Germinal center (tissue), 1 donor: ENCODE measurements around the gene DOCK1.
"Not testable (repeated sequence)": the region's sequence is repeated elsewhere in the genome, so short reads cannot be mapped to it uniquely, and the experiment has no call there.

Experiments used
- DNase-seq: peaks from one replicate; pipeline ENCODE4 v3.0.0; 2012; ENCODE audit warnings: mixed read lengths, low spot score

DOCK1 gene

DNA sequence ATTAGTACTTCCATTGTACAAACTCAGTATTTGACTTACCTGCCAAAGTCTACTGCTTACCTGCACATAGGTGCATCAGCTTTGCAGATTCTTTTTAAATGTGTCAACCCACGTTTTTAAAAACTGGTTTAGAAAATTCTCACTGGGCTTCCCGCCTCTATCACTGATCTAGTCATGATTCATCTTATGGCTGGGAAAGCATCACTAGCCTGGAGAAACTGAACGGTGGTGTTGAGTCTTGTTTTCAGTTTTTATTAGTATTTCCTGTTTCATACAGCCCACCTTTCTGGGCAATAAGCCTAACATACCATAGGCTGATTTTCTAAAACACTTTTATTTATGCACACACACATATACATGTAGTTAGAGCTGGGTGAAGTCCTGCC is 19.7 kb downstream of the DOCK1 start:
- no peak for DNase-seq

DNA sequence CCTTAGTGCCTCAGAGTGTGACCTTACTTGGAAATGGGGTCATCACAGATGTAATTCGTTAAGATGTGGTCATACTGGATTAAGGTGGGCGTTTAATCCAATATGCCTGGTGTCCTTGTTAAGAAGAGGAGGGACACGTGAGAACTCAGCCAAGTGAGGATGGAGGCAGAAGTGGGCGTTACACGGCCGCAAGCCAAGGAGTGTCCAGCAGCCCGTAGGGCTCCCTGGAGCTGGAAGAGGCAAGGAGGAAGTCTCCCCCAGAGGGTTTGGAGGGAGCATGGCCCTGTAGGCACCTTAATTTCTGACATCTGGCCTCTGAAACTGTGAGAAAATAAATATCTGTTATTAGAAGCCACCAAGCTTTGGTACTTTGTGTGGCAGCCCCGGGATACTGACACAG is 21.3 kb downstream of the DOCK1 start:
- DNase-seq = no peak

DNA sequence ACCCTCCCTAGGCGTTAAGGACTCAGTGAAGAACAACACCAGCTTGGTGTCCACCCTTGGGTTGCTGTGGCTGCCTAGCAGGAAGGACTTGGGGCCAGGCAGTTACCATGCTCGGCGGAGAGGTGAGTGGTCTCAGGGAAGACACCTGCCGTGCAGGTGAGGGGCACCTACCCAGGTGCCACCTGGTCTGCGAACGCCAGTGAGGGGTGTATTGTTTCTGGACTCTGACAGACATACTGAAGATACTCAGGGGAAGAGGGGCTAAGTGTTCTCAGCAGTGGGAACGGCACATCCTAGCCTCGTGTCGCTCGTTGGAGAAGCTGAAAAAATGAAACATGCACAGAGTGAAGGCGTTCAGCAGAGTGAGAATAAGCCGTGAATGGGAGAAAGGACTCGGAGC is 22.6 kb downstream of the DOCK1 start:
- DNase-seq = no peak

GRCh38 chr10:126928274-126928673 is 23.0 kb downstream of the DOCK1 start:
- DNase-seq = no peak

DNA sequence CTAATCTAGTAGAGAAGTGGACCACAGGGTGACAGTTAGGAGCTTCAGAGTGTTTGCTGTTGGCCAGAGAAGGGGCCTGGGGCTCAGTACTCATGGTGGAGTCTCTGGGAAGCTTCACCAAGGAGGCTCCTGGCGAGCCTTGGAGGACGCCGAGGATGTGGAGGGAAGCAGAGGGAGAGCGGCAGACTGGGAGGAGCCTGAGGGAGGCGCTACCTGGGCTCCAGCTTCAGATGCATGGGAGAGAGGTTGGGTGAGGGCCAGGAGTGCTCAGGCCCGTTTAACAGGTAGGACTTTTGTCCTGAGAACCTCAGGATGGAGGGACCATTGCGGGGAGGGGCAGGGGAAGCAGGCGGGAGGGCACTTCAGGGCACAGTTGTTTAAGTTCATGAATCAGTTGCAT is 24.2 kb downstream of the DOCK1 start:
- DNase-seq = no peak

- no peak for DNase-seq
Observed at GRCh38 chr10:126930131-126930882, 25.1 kb downstream of the DOCK1 start.

- no peak for DNase-seq
Observed at GRCh38 chr10:126930883-126931503, 25.8 kb downstream of the DOCK1 start.

- no peak for DNase-seq
Observed at GRCh38 chr10:126931544-126931943, 26.3 kb downstream of the DOCK1 start.

- DNase-seq = no peak
Observed at GRCh38 chr10:126932516-126932915, 27.3 kb downstream of the DOCK1 start.

GRCh38 chr10:126933116-126933515 is 27.9 kb downstream of the DOCK1 start:
- DNase-seq = no peak

GRCh38 chr10:126935263-126935946 is 30.2 kb downstream of the DOCK1 start:
- no peak for DNase-seq

DNA sequence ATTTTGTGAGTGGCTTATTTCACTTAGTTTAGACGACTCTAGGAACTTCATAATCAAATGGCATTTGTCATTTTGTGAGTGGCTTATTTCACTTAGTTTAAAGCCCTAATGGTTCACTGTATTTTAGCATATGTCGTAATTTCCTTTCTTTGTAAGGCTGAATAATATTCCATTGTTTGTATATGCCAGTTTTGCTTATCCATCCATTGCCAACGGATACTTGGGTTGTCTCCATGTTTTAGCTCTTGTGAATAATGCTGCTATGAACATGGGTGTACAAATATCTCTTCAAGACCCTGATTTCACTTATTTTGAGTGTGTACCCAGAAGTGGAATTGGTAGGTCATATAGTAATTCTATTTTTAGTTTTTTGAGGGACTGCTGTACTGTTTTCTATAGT is 31.8 kb downstream of the DOCK1 start:
- no peak for DNase-seq

GRCh38 chr10:126938121-126938520 is 32.9 kb downstream of the DOCK1 start:
- not testable (repeated sequence) for DNase-seq

DNA sequence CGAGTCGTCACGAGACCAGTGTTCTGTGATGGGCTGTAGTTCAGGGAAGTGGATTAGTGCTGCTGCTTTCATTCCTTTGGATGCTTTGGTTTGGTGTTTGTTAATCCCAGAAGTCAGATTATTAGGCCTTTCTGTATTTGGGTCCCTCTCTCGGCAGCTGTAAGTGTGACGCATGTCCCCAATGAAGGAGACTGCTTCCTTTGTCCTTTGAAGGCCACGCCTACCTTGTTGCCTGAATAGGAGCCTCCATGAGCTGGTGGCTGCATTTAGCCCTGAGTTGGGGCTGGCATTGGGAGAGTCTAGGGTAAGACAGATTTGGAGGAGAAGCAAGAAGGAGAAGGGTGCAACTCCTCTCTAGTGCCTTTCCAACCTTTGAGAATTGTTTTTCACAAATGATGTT is 34.5 kb downstream of the DOCK1 start:
- no peak for DNase-seq

DNA sequence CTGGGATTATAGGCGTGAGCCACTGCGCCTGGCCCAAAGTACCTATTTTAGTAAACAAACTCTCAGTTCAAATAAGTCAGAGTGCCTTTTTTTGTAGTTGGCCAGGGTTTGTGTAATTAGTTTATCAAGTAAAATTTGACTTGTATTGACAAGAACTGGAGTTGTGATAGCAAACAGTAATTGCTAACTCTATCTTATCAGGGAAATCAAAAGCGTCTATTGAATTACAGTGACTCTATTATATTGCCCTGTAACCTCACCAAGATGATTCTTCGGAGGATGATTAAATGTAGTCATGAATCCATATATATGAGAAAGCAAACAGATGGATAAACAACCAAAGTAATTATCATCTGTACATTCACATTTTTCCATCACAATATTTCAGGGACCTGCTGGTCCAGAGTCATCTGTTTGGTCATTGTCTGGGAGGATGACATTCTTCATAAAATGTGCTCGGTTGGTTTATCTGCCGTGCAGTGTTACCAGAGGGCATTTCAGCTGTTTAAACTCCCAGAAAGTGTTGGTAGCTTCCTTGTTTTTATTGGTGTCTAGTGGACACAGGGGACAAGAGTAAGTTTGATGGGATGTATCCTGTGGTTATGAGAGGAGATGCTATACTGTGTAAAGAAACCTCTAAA is 35.6 kb downstream of the DOCK1 start:
- DNase-seq = no peak

GRCh38 chr10:126944191-126944590 is 39.0 kb downstream of the DOCK1 start:
- no peak for DNase-seq

DNA sequence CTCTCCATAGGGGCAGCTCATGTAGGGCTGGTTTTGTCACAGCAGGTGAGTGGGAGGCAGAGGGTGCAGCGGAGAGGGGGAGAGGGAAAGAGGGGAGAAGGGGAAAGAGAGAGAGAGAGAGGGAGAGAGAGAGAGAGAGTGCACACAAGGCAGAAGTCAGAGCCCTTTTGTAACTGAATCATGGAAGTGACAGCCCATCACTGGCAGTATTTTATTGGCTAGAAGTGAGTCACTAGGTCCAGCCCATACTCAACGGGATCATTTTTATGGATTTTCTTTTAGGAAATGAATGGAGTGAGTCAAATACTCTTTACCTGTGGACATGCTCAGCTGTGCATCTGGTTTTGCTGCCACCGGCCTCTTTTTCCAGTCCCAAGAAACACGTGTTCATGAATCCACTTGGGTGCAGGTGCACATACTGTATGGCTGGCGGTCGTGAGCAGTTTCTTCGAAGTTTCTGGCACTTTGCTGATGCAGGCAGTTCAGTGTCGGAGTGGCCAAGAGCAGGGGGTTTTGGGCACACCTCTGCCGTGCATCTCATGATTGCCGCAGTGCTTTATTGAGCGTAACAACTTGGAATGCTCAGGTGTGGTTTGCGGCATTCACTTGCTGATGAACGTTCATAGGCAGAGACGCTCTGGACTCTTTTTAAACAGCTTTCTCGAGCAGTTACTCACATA is 40.3 kb downstream of the DOCK1 start:
- DNase-seq = no peak

GRCh38 chr10:126946746-126947145 is 41.5 kb downstream of the DOCK1 start:
- no peak for DNase-seq

GRCh38 chr10:126948355-126949160 is 43.3 kb downstream of the DOCK1 start:
- DNase-seq = no peak

GRCh38 chr10:126949161-126949503 is 43.9 kb downstream of the DOCK1 start:
- DNase-seq = no peak

DNA sequence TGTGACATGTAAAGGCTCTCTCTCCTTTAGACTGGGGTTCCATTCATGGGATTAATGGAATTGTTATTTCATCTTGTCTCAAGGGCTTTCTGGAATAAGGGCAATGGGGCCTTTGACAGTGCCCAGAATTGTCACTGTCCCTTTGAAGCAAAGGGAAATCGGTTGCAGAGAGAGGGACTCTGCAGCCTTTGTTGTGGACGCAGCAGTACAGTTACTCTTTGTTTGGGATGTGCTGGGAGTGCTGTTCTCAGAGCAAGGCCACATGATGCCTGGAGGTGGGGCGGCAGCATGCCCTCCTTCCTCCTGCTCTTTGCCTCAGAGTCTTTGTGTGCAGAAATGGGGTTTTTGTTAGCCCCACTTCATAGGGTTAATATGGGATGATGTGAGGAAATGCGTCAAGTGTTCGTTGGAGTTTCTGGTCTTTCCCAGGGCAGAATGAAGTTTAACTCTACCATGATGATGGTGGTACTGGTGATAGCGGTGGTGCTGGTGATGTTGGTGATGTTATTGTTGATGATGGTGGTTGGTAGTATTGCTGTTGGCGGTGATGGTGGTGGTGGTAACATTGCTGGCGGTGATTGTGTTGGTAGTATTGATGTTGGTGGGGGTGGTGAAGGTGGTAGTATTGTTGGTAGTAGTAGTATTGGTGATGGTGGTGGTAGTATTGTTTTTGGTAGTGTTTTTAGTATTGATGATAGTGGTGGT is 45.3 kb downstream of the DOCK1 start:
- no peak for DNase-seq
